ENCODE measurements around the gene ARMH4.

ARMH4 gene

GRCh38 chr14:57961786-57962060 is 190.3 kb downstream of the ARMH4 start:
- Mint-ChIP-seq H3K9me3 (no peaks in the 10 kb centered on the region), H3K36me3 (ENCODE audit: low read depth) (no peaks in the 10 kb centered on the region), H3K4me1 (ENCODE audit: low read depth) (no peaks in the 10 kb centered on the region), H3K4me3 (no peak overlapping the region), H3K27ac (no peak overlapping the region), H3K27me3 (peaks cover 15% of the 10 kb centered on the region)
- no peak for DNase-seq

DNA sequence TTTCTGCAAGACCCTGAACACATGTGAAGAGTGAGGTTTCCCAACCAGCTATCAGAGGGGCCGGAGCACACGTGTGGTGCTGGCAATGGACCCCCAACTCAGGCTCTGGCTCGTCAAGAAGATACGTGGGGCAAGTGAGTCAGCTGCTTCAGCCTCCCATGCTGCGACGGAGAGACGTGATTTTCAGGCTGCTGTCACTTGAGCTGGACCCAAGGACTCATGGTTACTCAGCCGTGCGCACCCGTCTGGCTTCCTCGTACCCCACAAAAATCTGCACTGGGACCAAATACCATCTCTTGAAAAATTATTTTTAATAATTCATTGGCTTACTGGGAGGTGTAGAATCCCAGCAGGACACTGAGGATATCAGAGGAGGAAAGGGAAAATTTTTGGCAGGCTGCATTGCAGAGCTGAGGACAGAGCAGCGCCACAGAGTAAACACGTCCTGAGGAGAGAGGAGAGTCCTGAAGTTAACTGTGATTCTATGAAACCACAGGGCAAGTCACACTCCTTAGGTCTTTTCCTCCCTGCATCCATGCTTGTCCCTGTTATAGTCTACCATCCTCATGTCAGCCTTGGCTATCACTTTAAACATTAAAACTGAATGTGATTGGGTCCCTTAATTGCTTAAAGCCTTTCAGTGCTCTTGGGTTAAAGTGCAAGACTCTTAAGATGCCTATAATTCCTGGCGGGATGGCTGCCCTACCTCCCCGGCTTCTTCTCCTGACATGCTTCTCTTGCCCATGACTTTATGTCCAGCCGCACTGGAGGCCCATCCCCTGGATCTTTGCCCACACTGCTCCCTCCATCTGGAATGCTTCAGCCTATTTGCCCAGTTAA is 190.8 kb downstream of the ARMH4 start:
- Mint-ChIP-seq H3K9me3 (no peaks in the 10 kb centered on the region), H3K4me3 (no peak overlapping the region), H3K27ac (no peak overlapping the region), H3K36me3 (ENCODE audit: low read depth) (no peaks in the 10 kb centered on the region), H3K4me1 (ENCODE audit: low read depth) (no peaks in the 10 kb centered on the region), H3K27me3 (peaks cover 15% of the 10 kb centered on the region)
- DNase-seq: no peak

DNA sequence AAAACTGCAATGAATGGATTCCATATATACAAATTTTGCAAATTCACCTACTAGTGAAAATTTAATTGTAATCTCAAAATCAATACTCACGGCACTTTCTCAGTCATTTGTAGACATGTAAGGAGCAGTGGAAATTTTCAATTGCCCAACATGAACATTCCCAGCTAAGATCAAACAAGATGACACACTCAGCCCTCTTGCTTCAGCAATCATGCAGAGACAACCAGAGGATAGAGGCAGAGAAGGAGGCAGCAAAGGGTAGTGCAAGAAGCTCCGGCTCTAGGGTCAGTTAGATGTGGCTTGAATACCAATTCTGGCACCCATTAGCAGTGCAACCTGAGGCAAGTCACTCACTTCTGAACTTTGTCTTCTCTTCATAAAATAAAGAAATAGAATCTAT is 194.6 kb downstream of the ARMH4 start:
- no peak for DNase-seq
- Mint-ChIP-seq H3K36me3 (ENCODE audit: low read depth) (no peaks in the 10 kb centered on the region), H3K4me1 (ENCODE audit: low read depth) (no peaks in the 10 kb centered on the region), H3K27me3 (peaks cover 17% of the 10 kb centered on the region), H3K9me3 (peaks cover 8% of the 10 kb centered on the region), H3K4me3 (no peak overlapping the region), H3K27ac (no peak overlapping the region)

Measured in activated T-cell treated with anti-CD3 and anti-CD28 coated beads, Interleukin-2, amount 50 U/mL, for 24 hours (primary cell).